Hepatocyte (in vitro differentiated cells): ENCODE data around the gene MTERF4.

Experiments
- EZH2 ChIP-seq: fragments of 200-600 bp; sonication (generic); IDR thresholded peaks from 2 replicates; pipeline ENCODE4 v1.6.1; 2016; ENCODE audit warnings: antibody characterized with exemption, mild to moderate bottlenecking, borderline replicate concordance
- EZH2phosphoT487 ChIP-seq: fragments of 200-600 bp; sonication (generic); IDR thresholded peaks from one replicate; pipeline ENCODE4 v1.6.1; 2018; ENCODE audit warnings: antibody characterized with exemption, mild to moderate bottlenecking, low read depth, moderate library complexity; ENCODE audit not compliant: unreplicated experiment, severe bottlenecking
- TF ChIP-seq, protein P1 (sequence below): fragments of 200-600 bp; sonication (generic); IDR thresholded peaks from 2 replicates; pipeline ENCODE4 v1.5.1; 2016; ENCODE audit warnings: antibody characterized with exemption, mild to moderate bottlenecking; ENCODE audit not compliant: poor library complexity

DNA sequence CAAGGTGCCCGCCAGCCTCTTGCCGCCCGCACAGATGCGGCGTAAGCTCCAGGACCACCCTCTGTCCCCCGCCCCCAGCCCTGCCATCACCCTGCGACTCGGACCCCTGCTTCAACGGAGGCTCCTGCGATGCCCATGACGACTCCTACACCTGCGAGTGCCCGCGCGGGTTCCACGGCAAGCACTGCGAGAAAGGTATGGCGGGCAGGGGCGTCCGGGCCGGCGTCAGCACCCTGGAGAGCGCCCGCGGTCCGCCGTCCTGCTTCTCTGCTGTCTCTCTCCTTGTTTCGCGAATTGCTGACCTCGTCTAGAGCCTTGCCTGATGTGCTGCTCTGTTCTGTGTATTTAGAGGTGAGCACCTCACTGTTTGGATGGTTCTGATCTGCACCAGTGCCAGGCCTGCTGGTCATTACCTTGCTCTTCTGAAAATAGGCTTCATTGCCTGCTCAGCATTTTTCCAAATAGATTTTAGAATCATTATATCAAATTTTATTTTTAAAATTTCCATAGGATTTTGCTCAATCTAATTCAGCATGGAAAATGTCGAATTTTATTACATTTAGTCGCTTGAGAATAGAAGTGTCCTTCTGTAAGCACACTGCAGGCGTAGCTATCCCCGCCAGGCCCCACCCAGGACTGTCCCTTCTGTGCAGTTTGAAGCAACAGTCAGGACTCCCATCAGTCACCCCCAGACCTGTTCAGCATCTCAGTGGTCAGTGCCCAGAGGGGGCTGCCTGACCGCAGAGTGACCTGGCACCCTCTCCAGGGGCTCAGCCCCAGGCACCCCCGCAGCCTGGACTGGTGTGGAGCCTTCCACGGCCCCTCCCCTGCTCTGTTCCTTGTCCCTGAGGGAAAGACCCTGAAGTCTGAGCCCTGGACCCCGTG, 52.1 kb downstream of the MTERF4 start:
- TF ChIP-seq, protein P1, sequence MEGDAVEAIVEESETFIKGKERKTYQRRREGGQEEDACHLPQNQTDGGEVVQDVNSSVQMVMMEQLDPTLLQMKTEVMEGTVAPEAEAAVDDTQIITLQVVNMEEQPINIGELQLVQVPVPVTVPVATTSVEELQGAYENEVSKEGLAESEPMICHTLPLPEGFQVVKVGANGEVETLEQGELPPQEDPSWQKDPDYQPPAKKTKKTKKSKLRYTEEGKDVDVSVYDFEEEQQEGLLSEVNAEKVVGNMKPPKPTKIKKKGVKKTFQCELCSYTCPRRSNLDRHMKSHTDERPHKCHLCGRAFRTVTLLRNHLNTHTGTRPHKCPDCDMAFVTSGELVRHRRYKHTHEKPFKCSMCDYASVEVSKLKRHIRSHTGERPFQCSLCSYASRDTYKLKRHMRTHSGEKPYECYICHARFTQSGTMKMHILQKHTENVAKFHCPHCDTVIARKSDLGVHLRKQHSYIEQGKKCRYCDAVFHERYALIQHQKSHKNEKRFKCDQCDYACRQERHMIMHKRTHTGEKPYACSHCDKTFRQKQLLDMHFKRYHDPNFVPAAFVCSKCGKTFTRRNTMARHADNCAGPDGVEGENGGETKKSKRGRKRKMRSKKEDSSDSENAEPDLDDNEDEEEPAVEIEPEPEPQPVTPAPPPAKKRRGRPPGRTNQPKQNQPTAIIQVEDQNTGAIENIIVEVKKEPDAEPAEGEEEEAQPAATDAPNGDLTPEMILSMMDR, result no peak
- TF ChIP-seq EZH2 (no peak), EZH2phosphoT487 (no peak)
